Nephron (organoid): ENCODE results near the gene GM2A.
A peak's percentile ranks its signal among the peaks of the same experiment; 100 is the strongest.

Experiments used
- H3K27ac Mint-ChIP-seq, 3 experiments: 2 replicates each; pipeline ENCODE4 v1.8.0; 2020; ENCODE audit warnings: mixed read lengths in 3 of 3, mild to moderate bottlenecking in 2 of 3, moderate library complexity in 1 of 3
- H3K27me3 Mint-ChIP-seq: 2 replicates; pipeline ENCODE4 v1.8.0; 2021; ENCODE audit warnings: low read depth, mild to moderate bottlenecking, moderate library complexity, mixed read lengths
- H3K36me3 Mint-ChIP-seq: 2 replicates; pipeline ENCODE4 v1.8.0; 2020; ENCODE audit warnings: low read depth, mixed read lengths
- H3K4me1 Mint-ChIP-seq: 2 replicates; pipeline ENCODE4 v1.8.0; 2020; ENCODE audit warnings: mixed read lengths
- H3K4me3 Mint-ChIP-seq, 3 experiments: 2 replicates each; pipeline ENCODE4 v1.8.0; 2020; ENCODE audit warnings: mild to moderate bottlenecking in 3 of 3, mixed read lengths in 3 of 3, moderate library complexity in 2 of 3
- H3K9me3 Mint-ChIP-seq: 2 replicates; pipeline ENCODE4 v1.8.0; 2020; ENCODE audit warnings: mixed read lengths
- CTCF ChIP-seq, 3 experiments: fragments of 200-600 bp; sonication (generic); IDR thresholded peaks; one replicate each; pipeline ENCODE4 v1.5.0; 2021; ENCODE audit warnings: antibody characterized with exemption in 3 of 3; ENCODE audit not compliant: unreplicated experiment in 3 of 3

Gene GM2A

GRCh38 chr5:151219138-151219537, 33.8 kb upstream of the GM2A start:
- Mint-ChIP-seq H3K27ac (no peak overlapping the region), H3K9me3 (no peaks in the 10 kb centered on the region), H3K4me3 (no peak overlapping the region), H3K4me1 (peaks cover 7% of the 10 kb centered on the region), H3K36me3 (no peaks in the 10 kb centered on the region), H3K27me3 (peaks cover 14% of the 10 kb centered on the region)
- no peak for TF ChIP-seq CTCF (IDR thresholded peaks at IDR 0.05; ENCODE audit: unreplicated experiment in 3 of 3)

GRCh38 chr5:151219789-151220188, 33.2 kb upstream of the GM2A start:
- Mint-ChIP-seq H3K27me3 (peaks cover 14% of the 10 kb centered on the region), H3K9me3 (no peaks in the 10 kb centered on the region), H3K27ac (no peak overlapping the region), H3K36me3 (no peaks in the 10 kb centered on the region), H3K4me3 (no peak overlapping the region), H3K4me1 (peaks cover 10% of the 10 kb centered on the region)
- TF ChIP-seq CTCF (IDR thresholded peaks at IDR 0.05; ENCODE audit: unreplicated experiment in 3 of 3) = no peak

GRCh38 chr5:151221574-151221973, 31.4 kb upstream of the GM2A start:
- no peaks in the 10 kb centered on the region for H3K9me3 Mint-ChIP-seq
- H3K4me1 Mint-ChIP-seq = peaks cover 10% of the 10 kb centered on the region
- no peak for TF ChIP-seq CTCF (IDR thresholded peaks at IDR 0.05; ENCODE audit: unreplicated experiment in 3 of 3)
- H3K4me3 Mint-ChIP-seq = peak overlapping the region in 1 of 3 experiments; percentile 45
- H3K36me3 Mint-ChIP-seq = no peaks in the 10 kb centered on the region
- peaks cover 14% of the 10 kb centered on the region for H3K27me3 Mint-ChIP-seq
- no peak overlapping the region for H3K27ac Mint-ChIP-seq

- peaks cover 10% of the 10 kb centered on the region for H3K4me1 Mint-ChIP-seq
- TF ChIP-seq CTCF (IDR thresholded peaks at IDR 0.05; ENCODE audit: unreplicated experiment in 3 of 3) = no peak
- peaks cover 14% of the 10 kb centered on the region for H3K27me3 Mint-ChIP-seq
- H3K36me3 Mint-ChIP-seq = no peaks in the 10 kb centered on the region
- H3K9me3 Mint-ChIP-seq = no peaks in the 10 kb centered on the region
- no peak overlapping the region for H3K27ac Mint-ChIP-seq
- H3K4me3 Mint-ChIP-seq = peak overlapping the region; percentile 56 to 83 (median 66)
Measured at GRCh38 chr5:151222054-151222789, 30.8 kb upstream of the GM2A start.

- H3K9me3 Mint-ChIP-seq = no peaks in the 10 kb centered on the region
- no peaks in the 10 kb centered on the region for H3K36me3 Mint-ChIP-seq
- no peak for TF ChIP-seq CTCF (IDR thresholded peaks at IDR 0.05; ENCODE audit: unreplicated experiment in 3 of 3)
- peaks cover 10% of the 10 kb centered on the region for H3K4me1 Mint-ChIP-seq
- no peak overlapping the region for H3K27ac Mint-ChIP-seq
- peaks cover 14% of the 10 kb centered on the region for H3K27me3 Mint-ChIP-seq
- peak overlapping the region; percentile 56 to 83 (median 66) for H3K4me3 Mint-ChIP-seq
Measured at GRCh38 chr5:151222790-151223446, 30.1 kb upstream of the GM2A start.
